Activated naive CD8-positive, alpha-beta T cell treated with anti-CD3 and anti-CD28 coated beads, Interleukin-2, amount 10 ng/mL, durations not matched to agents 7 days and 5 days (primary cell): ENCODE results near the gene CACTIN. TPM values are rescaled to one million over a fixed set of nuclear protein-coding genes. Genes with fewer than 3 reads are reported as not detected.
A peak's percentile ranks its signal among the peaks of the same experiment; 100 is the strongest.
"Not testable (repeated sequence)": the region's sequence is repeated elsewhere in the genome, so short reads cannot be mapped to it uniquely, and the experiment has no call there.

Source experiments
- ATAC-seq: fragments of 150-1000 bp; cut with Tn5 transposase; one replicate; pipeline ENCODE4 v1.10.0; 2021; ENCODE audit warnings: low read depth, moderate library complexity
- POLR2A ChIA-PET: fragments of 350-600 bp; sonication (Branson Sonifier 250); formaldehyde crosslinking; loops from one replicate; lab custom pipeline; 2021; ENCODE audit warnings: antibody characterized with exemption; lab: Charles Lee
- DNase-seq: peaks from one replicate; pipeline ENCODE4 v3.0.0; 2021
- H3K27ac Mint-ChIP-seq: one replicate; pipeline ENCODE4 v1.8.0; 2022; ENCODE audit warnings: mild to moderate bottlenecking, mixed read lengths
- H3K27me3 Mint-ChIP-seq: one replicate; pipeline ENCODE4 v1.8.0; 2022; ENCODE audit warnings: mild to moderate bottlenecking, moderate library complexity, mixed read lengths
- H3K36me3 Mint-ChIP-seq: one replicate; pipeline ENCODE4 v1.8.0; 2021; ENCODE audit warnings: mild to moderate bottlenecking, mixed read lengths
- H3K4me1 Mint-ChIP-seq: one replicate; pipeline ENCODE4 v1.8.0; 2021; ENCODE audit warnings: mixed read lengths
- H3K4me3 Mint-ChIP-seq: one replicate; pipeline ENCODE4 v1.8.0; 2022; ENCODE audit warnings: mild to moderate bottlenecking, moderate library complexity, mixed read lengths
- H3K9me3 Mint-ChIP-seq: one replicate; pipeline ENCODE4 v1.8.0; 2021; ENCODE audit warnings: mixed read lengths
- total RNA-seq, 2 experiments: library from RNA; stranded (reverse); gene quantifications; one replicate each; pipeline ENCODE4 v1.2.3, GENCODE V29; 2021

Gene CACTIN
- total RNA-seq, 2 experiments from 2014 or later, result 36.8 to 40.8 TPM

- no peak overlapping the region for H3K27ac Mint-ChIP-seq
- no peak for DNase-seq
- H3K27me3 Mint-ChIP-seq, result no peaks in the 10 kb centered on the region
- no peak for ATAC-seq
- POLR2A ChIA-PET, result no interaction called here
- no peak overlapping the region for H3K4me3 Mint-ChIP-seq
- no peaks in the 10 kb centered on the region for H3K36me3 Mint-ChIP-seq
- H3K4me1 Mint-ChIP-seq, result peaks cover 9% of the 10 kb centered on the region
- H3K9me3 Mint-ChIP-seq, result no peaks in the 10 kb centered on the region
Measured at GRCh38 chr19:3668331-3669081, 41.9 kb upstream of the CACTIN start.

- Mint-ChIP-seq H3K27me3 (no peaks in the 10 kb centered on the region), H3K4me3 (no peak overlapping the region), H3K4me1 (peaks cover 9% of the 10 kb centered on the region), H3K9me3 (no peaks in the 10 kb centered on the region), H3K36me3 (no peaks in the 10 kb centered on the region), H3K27ac (no peak overlapping the region)
- POLR2A ChIA-PET, result no interaction called here
- DNase-seq (no peak), ATAC-seq (no peak)
Measured at GRCh38 chr19:3667766-3668165, 41.2 kb upstream of the CACTIN start.

GRCh38 chr19:3667037-3667638 lies 40.5 kb upstream of the CACTIN start:
- no peak for DNase-seq
- no peaks in the 10 kb centered on the region for H3K36me3 Mint-ChIP-seq
- H3K4me3 Mint-ChIP-seq, result no peak overlapping the region
- H3K27ac Mint-ChIP-seq, result no peak overlapping the region
- H3K4me1 Mint-ChIP-seq, result peaks cover 9% of the 10 kb centered on the region
- ATAC-seq, result no peak
- POLR2A ChIA-PET, result interaction anchor here (1.0 kb wide), 1 partner anchor 25 kb away, joined by 3 read pairs; no protein-coding TSS in a partner anchor
- H3K9me3 Mint-ChIP-seq, result no peaks in the 10 kb centered on the region
- H3K27me3 Mint-ChIP-seq, result no peaks in the 10 kb centered on the region

- H3K9me3 Mint-ChIP-seq, DNase-seq, H3K27ac Mint-ChIP-seq, H3K4me1 Mint-ChIP-seq, H3K4me3 Mint-ChIP-seq, H3K27me3 Mint-ChIP-seq, H3K36me3 Mint-ChIP-seq, ATAC-seq: not testable (repeated sequence)
- POLR2A ChIA-PET, result interaction anchor here (1.0 kb wide), 1 partner anchor 25 kb away, joined by 3 read pairs; no protein-coding TSS in a partner anchor
Measured at GRCh38 chr19:3666545-3666856, 39.9 kb upstream of the CACTIN start.

- no peaks in the 10 kb centered on the region for H3K27me3 Mint-ChIP-seq
- POLR2A ChIA-PET, result interaction anchor here (1.0 kb wide), 1 partner anchor 26 kb away, joined by 3 read pairs; no protein-coding TSS in a partner anchor
- peak; percentile 79 for ATAC-seq
- peaks cover 5% of the 10 kb centered on the region for H3K4me1 Mint-ChIP-seq
- no peaks in the 10 kb centered on the region for H3K9me3 Mint-ChIP-seq
- H3K36me3 Mint-ChIP-seq, result no peaks in the 10 kb centered on the region
- DNase-seq, result peak; percentile 88
- H3K4me3 Mint-ChIP-seq, result no peak overlapping the region
- H3K27ac Mint-ChIP-seq, result no peak overlapping the region
Measured at GRCh38 chr19:3665681-3666544, 39.3 kb upstream of the CACTIN start.

- H3K27me3 Mint-ChIP-seq, result no peaks in the 10 kb centered on the region
- H3K4me3 Mint-ChIP-seq, result no peak overlapping the region
- no peak overlapping the region for H3K27ac Mint-ChIP-seq
- no peaks in the 10 kb centered on the region for H3K4me1 Mint-ChIP-seq
- H3K9me3 Mint-ChIP-seq, result no peaks in the 10 kb centered on the region
- no peak for DNase-seq
- H3K36me3 Mint-ChIP-seq, result no peaks in the 10 kb centered on the region
- no peak for ATAC-seq
- POLR2A ChIA-PET, result no interaction called here
Measured at GRCh38 chr19:3664879-3665642, 38.5 kb upstream of the CACTIN start.

- no peak overlapping the region for H3K27ac Mint-ChIP-seq
- POLR2A ChIA-PET, result no interaction called here
- H3K27me3 Mint-ChIP-seq, result no peaks in the 10 kb centered on the region
- H3K36me3 Mint-ChIP-seq, result no peaks in the 10 kb centered on the region
- no peaks in the 10 kb centered on the region for H3K4me1 Mint-ChIP-seq
- H3K4me3 Mint-ChIP-seq, result no peak overlapping the region
- DNase-seq (no peak), ATAC-seq (no peak)
- no peaks in the 10 kb centered on the region for H3K9me3 Mint-ChIP-seq
Measured at GRCh38 chr19:3663838-3664237, 37.2 kb upstream of the CACTIN start.

GRCh38 chr19:3661284-3662238 lies 35.0 kb upstream of the CACTIN start:
- Mint-ChIP-seq H3K4me3 (no peak overlapping the region), H3K4me1 (no peaks in the 10 kb centered on the region), H3K9me3 (no peaks in the 10 kb centered on the region), H3K36me3 (peaks cover 4% of the 10 kb centered on the region), H3K27me3 (no peaks in the 10 kb centered on the region), H3K27ac (no peak overlapping the region)
- DNase-seq (no peak), ATAC-seq (no peak)
- POLR2A ChIA-PET, result no interaction called here

- Mint-ChIP-seq H3K27me3 (no peaks in the 10 kb centered on the region), H3K9me3 (no peaks in the 10 kb centered on the region), H3K27ac (no peak overlapping the region), H3K4me3 (no peak overlapping the region), H3K36me3 (peaks cover 4% of the 10 kb centered on the region), H3K4me1 (no peaks in the 10 kb centered on the region)
- POLR2A ChIA-PET, result interaction anchor here (0.6 kb wide), 1 partner anchor 100 kb away, joined by 3 read pairs; no protein-coding TSS in a partner anchor
- no peak for DNase-seq
- no peak for ATAC-seq
Measured at GRCh38 chr19:3660493-3661219, 34.1 kb upstream of the CACTIN start.

- Mint-ChIP-seq H3K27ac (no peak overlapping the region), H3K9me3 (no peaks in the 10 kb centered on the region), H3K36me3 (peaks cover 4% of the 10 kb centered on the region), H3K4me1 (no peaks in the 10 kb centered on the region), H3K27me3 (no peaks in the 10 kb centered on the region), H3K4me3 (no peak overlapping the region)
- no peak for ATAC-seq
- POLR2A ChIA-PET, result interaction anchor here (0.5 to 0.6 kb wide), 2 partner anchors 80 to 101 kb away, joined by 3 read pairs; no protein-coding TSS in a partner anchor
- DNase-seq, result no peak
Measured at GRCh38 chr19:3659746-3660112, 33.1 kb upstream of the CACTIN start.

- no peak for ATAC-seq
Measured at GRCh38 chr19:3658870-3659745, 32.5 kb upstream of the CACTIN start.

More at GRCh38 chr19:3658870-3659745, 32.5 kb upstream of the CACTIN start:
- Mint-ChIP-seq H3K36me3 (peaks cover 4% of the 10 kb centered on the region), H3K27ac (peak overlapping the region; percentile 64), H3K4me1 (no peaks in the 10 kb centered on the region), H3K27me3 (no peaks in the 10 kb centered on the region), H3K4me3 (no peak overlapping the region), H3K9me3 (no peaks in the 10 kb centered on the region)
- POLR2A ChIA-PET, result no interaction called here
- DNase-seq, result no peak
